Ovary (tissue), 9 donors: ENCODE measurements around the gene SMG6. TPM values are rescaled to one million over a fixed set of nuclear protein-coding genes. Genes with fewer than 3 reads are reported as not detected.

Experiments used
- DNase-seq, 5 donors: peaks; one replicate each; pipeline ENCODE4 v3.0.0-alpha.2; 2019 to 2020
- H3K27ac ChIP-seq, 2 donors: fragments of 200-600 bp; one replicate each; pipeline versions ENCODE4 v1.5.1 to v1.8.0; 2019 to 2022
- H3K27me3 ChIP-seq: fragments of 200-600 bp; one replicate; pipeline ENCODE4 v1.8.0; 2022
- H3K36me3 ChIP-seq: fragments of 200-600 bp; sonication (generic); one replicate; pipeline ENCODE4 v1.5.1; 2019
- H3K4me1 ChIP-seq: one replicate; pipeline ENCODE4 v1.8.1; 2013; ENCODE audit warnings: mild to moderate bottlenecking, moderate library complexity; ENCODE audit not compliant: insufficient read depth
- H3K4me3 ChIP-seq: fragments of 200-600 bp; sonication (generic); one replicate; pipeline ENCODE4 v1.5.1; 2017
- H3K9me3 ChIP-seq, 2 donors: fragments of 200-600 bp in 1 of 2; sonication (generic) in 1 of 2; one replicate each; pipeline versions ENCODE4 v1.5.1 to v1.8.1; 2013 to 2019; ENCODE audit warnings: mild to moderate bottlenecking in 1 of 2, moderate library complexity in 1 of 2
- CTCF ChIP-seq, 3 donors: fragments of 450-650 bp in 2 of 3; fragments of 200-600 bp in 1 of 3; IDR thresholded peaks; one replicate each; pipeline versions ENCODE4 v1.5.1 to v1.8.0; 2016 to 2022; ENCODE audit warnings: antibody characterized with exemption in 3 of 3, mild to moderate bottlenecking in 1 of 3
- EP300 ChIP-seq: sonication (generic); formaldehyde crosslinking; IDR thresholded peaks from one replicate; pipeline ENCODE4 v1.6.1; 2017; ENCODE audit warnings: antibody characterized with exemption
- POLR2A ChIP-seq: fragments of 450-650 bp; IDR thresholded peaks from one replicate; pipeline ENCODE4 v1.6.1; 2017; ENCODE audit warnings: antibody characterized with exemption, mild to moderate bottlenecking, moderate library complexity
- WGBS, 3 donors: extraction: QIAGEN DNeasy Blood & Tissue Kit in 1 of 3; methylation state at CpG; one replicate each; pipeline versions ENCODE4 v1.1.5 to v1.1.7; 2013 to 2017; 5-methylcytosine and 5-hydroxymethylcytosine counted together
- intact Hi-C, 4 donors: fragments of 100-400 bp; cut with DNase I; formaldehyde crosslinking; loops; one replicate each; pipeline versions ENCODE4 v1.11.0 to v1.15.1; 2022 to 2023
- polyA plus RNA-seq, 2 donors: library from polyadenylated mRNA; stranded (reverse); fragments of 200-250 nt in 1 of 2; fragments of 350-450 nt in 1 of 2; fragmentation: Illumina TruSeq in 1 of 2; extraction: RNeasy Lipid Tissue Mini Kit (QIAGEN cat#74804) in 1 of 2; gene quantifications; one replicate each; pipeline ENCODE4 v1.2.3, GENCODE V29; 2013 to 2014
- total RNA-seq, 7 donors: library from RNA; depleted of rRNA in 2 of 7; stranded (reverse); fragments of >200 nt in 2 of 7; fragmentation: NEBNext Ultra II Directional in 3 of 7; extraction: Animal tissue kit (Norgen Biotek cat#: 25700) in 3 of 7; gene quantifications; one replicate each; pipeline versions ENCODE4 v1.1.0 to v1.2.4, GENCODE V29; 2016 to 2023
- donor health status: DM: no; HTN: no; CAD: no; lungs with moderate emphysema.
- donor health status: DM: no; HTN: no; CAD: no.
- donor health status: Bipolar disorder and iron deficiency.
- donor health status: DM: yes; HTN: yes; CAD: no.
- donor health status: DM: no; HTN: no; CAD: no.
- donor health status: DM: yes; HTN: yes; CAD: no.

SMG6 gene
- total and polyA plus RNA-seq, 9 donors, result 33.8 to 66.0 (median 51.0) TPM

DNA sequence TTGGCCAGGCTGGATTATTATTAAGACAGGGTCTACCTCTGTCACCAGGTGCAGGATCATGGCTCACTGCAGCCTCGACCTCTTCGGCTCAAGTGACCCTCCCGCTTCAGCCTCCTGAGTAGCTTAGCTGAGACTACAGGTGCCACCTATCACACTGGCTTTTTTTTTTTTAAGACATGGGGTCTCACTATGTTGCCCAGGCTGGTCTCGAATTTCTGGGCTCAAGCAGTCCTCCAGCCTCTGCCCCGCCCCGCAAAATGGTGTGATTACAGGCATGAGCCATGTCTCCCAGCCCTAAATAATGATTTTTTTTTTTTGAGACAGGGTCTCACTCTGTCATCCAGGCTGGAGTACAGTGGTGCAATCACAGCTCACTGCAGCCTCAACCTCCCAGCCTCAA lies 256.0 kb downstream of the SMG6 start:
- Histone ChIP-seq H3K4me3 (no peak overlapping the region), H3K9me3 (no peaks in the 10 kb centered on the region), H3K36me3 (no peaks in the 10 kb centered on the region), H3K27ac (no peak overlapping the region), H3K4me1 (peaks cover 7% of the 10 kb centered on the region), H3K27me3 (no peaks in the 10 kb centered on the region)
- peak in 1 of 5 donors; percentile 24 for DNase-seq
- intact Hi-C loops, result no loop called here
- TF ChIP-seq CTCF (IDR thresholded peaks at IDR 0.05) (no peak), POLR2A (no peak), EP300 (no peak)
- WGBS, 3 donors, result 91 to 94% (median 92%) methylated on average over 6 of the region's 6 CpGs

DNA sequence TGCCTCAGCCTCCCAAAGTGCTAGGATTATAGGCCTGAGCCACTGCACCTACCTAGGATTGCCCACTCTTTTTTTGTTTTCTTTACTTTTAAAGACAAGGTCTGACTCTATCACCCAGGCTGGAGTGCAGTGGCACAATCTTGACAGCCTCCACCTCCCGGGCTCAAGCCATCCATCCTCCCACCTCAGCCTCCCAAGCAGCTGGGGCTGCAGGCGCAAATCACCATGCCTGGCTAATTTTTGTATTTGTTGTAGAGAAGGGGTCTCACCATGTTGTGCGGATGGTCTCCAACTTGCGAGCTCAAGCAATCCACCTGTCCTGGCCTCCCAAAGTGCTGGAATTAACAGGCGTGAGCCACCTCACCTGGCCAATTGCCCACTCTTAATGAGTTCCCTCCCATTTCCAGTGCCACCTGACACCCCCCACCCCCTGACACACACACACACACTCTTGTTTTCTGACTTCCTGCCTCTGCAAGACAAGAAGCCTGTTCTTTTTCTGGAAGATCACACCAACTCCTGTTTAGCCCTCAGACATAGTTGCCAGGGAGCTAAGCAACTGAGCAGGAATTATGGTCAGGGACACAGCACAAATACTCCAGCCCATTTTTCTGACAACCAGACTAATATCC lies 259.2 kb downstream of the SMG6 start:
- TF ChIP-seq CTCF (IDR thresholded peaks at IDR 0.05) (no peak), POLR2A (no peak)
- Histone ChIP-seq H3K27me3 (no peaks in the 10 kb centered on the region), H3K4me1 (peaks cover 12% of the 10 kb centered on the region), H3K36me3 (no peaks in the 10 kb centered on the region), H3K9me3 (no peaks in the 10 kb centered on the region), H3K27ac (no peak overlapping the region), H3K4me3 (no peak overlapping the region)
- intact Hi-C loops, result no loop called here
- 88 to 92% (median 91%) methylated on average over 5 of the region's 5 CpGs for WGBS, 3 donors
- peak in 1 of 5 donors; percentile 32 for DNase-seq

DNA sequence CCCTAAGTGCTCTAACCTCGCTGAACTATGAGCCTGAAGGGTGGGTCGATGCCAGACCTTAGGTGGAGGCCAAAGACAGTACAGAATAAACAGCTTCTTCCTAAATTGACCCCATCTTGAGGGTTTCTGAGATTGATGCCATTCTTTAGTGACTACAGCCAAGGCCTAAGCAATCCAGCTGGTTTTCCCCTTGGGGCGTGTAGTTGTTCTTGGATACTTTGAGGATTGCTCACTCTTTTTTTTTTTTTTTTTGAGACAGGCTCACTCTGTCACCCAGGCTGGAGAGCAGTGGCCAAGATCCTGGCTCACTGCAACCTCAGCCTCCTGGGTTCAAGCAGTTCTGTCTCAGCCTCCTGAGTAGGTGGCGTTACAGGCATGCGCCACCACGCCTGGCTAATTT lies 259.8 kb downstream of the SMG6 start:
- 75 to 83% (median 77%) methylated on average over 6 of the region's 6 CpGs for WGBS, 3 donors
- TF ChIP-seq CTCF (IDR thresholded peaks at IDR 0.05) (no peak), EP300 (no peak), POLR2A (no peak)
- DNase-seq, result no peak
- no peak overlapping the region for H3K27ac ChIP-seq
- H3K4me1 ChIP-seq, result peaks cover 7% of the 10 kb centered on the region
- no peaks in the 10 kb centered on the region for H3K27me3 ChIP-seq
- H3K4me3 ChIP-seq, result no peak overlapping the region
- intact Hi-C loops, result no loop called here
- H3K36me3 ChIP-seq, result no peaks in the 10 kb centered on the region
- no peaks in the 10 kb centered on the region for H3K9me3 ChIP-seq

GRCh38 chr17:2042933-2043332 lies 260.7 kb downstream of the SMG6 start:
- H3K27me3 ChIP-seq, result no peaks in the 10 kb centered on the region
- peaks cover 6% of the 10 kb centered on the region for H3K4me1 ChIP-seq
- WGBS, 3 donors, result 70 to 80% (median 70%) methylated on average over 5 of the region's 5 CpGs
- intact Hi-C loops, result no loop called here
- H3K36me3 ChIP-seq, result no peaks in the 10 kb centered on the region
- H3K9me3 ChIP-seq, result no peaks in the 10 kb centered on the region
- H3K27ac ChIP-seq, result peak overlapping the region in 1 of 2 donors; percentile 77
- peak in 1 of 5 donors; percentile 33 for DNase-seq
- TF ChIP-seq EP300, result no peak
- TF ChIP-seq CTCF (IDR thresholded peaks at IDR 0.05), result no peak
- no peak overlapping the region for H3K4me3 ChIP-seq
